Lung (tissue), 12 donors: ENCODE measurements around the gene ZNF780B. TPM values are rescaled to one million over a fixed set of nuclear protein-coding genes. Genes with fewer than 3 reads are reported as not detected.

Source experiments
- ATAC-seq: fragments of 200-7000 bp; cut with Tn5 transposase; one replicate; pipeline ENCODE4 v1.9.1; 2020; ENCODE audit warnings: moderate number of reproducible peaks; ENCODE audit not compliant: insufficient read depth, low FRiP score
- DNase-seq, 3 donors: peaks; one replicate each; pipeline ENCODE4 v3.0.0-alpha.2; 2013 to 2017
- H3K27ac ChIP-seq, 2 donors: one replicate each; pipeline ENCODE4 v1.5.1; 2013; ENCODE audit warnings: mild to moderate bottlenecking in 2 of 2, moderate library complexity in 2 of 2, control low read depth in 1 of 2, inconsistent platforms in 1 of 2, low read depth in 1 of 2, low read length in 1 of 2
- H3K27me3 ChIP-seq, 3 donors: one replicate each; pipeline ENCODE4 v1.5.1; 2013; ENCODE audit warnings: low read length in 2 of 3; ENCODE audit not compliant: control insufficient read depth in 3 of 3, insufficient read depth in 3 of 3
- H3K36me3 ChIP-seq, 4 donors: one replicate each; pipeline ENCODE4 v1.5.1; 2013; ENCODE audit warnings: low read length in 4 of 4, mild to moderate bottlenecking in 1 of 4, moderate library complexity in 1 of 4; ENCODE audit not compliant: control insufficient read depth in 4 of 4, insufficient read depth in 4 of 4
- H3K4me1 ChIP-seq, 5 donors: one replicate each; pipeline ENCODE4 v1.5.1; 2013; ENCODE audit warnings: low read length in 5 of 5, mild to moderate bottlenecking in 2 of 5, moderate library complexity in 1 of 5; ENCODE audit not compliant: control insufficient read depth in 5 of 5, insufficient read depth in 5 of 5
- H3K4me3 ChIP-seq: one replicate; pipeline ENCODE4 v1.5.1; 2013; ENCODE audit warnings: mild to moderate bottlenecking, control low read depth, moderate library complexity
- H3K9ac ChIP-seq, 2 donors: one replicate each; pipeline ENCODE4 v1.5.1; 2013; ENCODE audit warnings: low read length in 2 of 2, control low read depth in 1 of 2; ENCODE audit not compliant: insufficient read depth in 1 of 2
- H3K9me3 ChIP-seq, 4 donors: one replicate each; pipeline ENCODE4 v1.5.1; 2013; ENCODE audit warnings: low read length in 3 of 4, mild to moderate bottlenecking in 1 of 4, moderate library complexity in 1 of 4; ENCODE audit not compliant: control insufficient read depth in 4 of 4, insufficient read depth in 3 of 4
- WGBS, 2 donors: extraction: QIAGEN DNeasy Blood & Tissue Kit; methylation state at CpG; one replicate each; pipeline ENCODE4 v1.1.7; 2013; 5-methylcytosine and 5-hydroxymethylcytosine counted together
- polyA plus RNA-seq, 2 donors: library from polyadenylated mRNA; stranded (reverse); fragments of 200-250 nt; gene quantifications; one replicate each; pipeline ENCODE4 v1.2.1, GENCODE V29; 2013
- total RNA-seq, 2 donors: library from RNA; depleted of rRNA in 1 of 2; stranded (reverse); fragments of >200 nt in 1 of 2; gene quantifications; one replicate each; pipeline ENCODE4 v1.2.1, GENCODE V29; 2014 to 2021
- TF ChIP-seq, protein P1 (sequence below): IDR thresholded peaks from 2 replicates; pipeline ENCODE4 v1.5.1; 2012; ENCODE audit warnings: mild to moderate bottlenecking; ENCODE audit errors: control extremely low read depth, extremely low read depth
- donor health status: control.
- donor health status: control.
- donor health status: Bipolar disorder and iron deficiency.
- donor health status: healthy.
- donor health status: DM: yes; HTN: yes; CAD: no.

Gene ZNF780B
- total and polyA plus RNA-seq, 4 donors = 4.7 to 39.8 (median 16.3) TPM

GRCh38 chr19:40101813-40102212 lies 45.8 kb upstream of the ZNF780B start:
- H3K4me3 ChIP-seq = no peak overlapping the region
- 85 to 92% methylated on average over 1 of the region's 1 CpG for WGBS, 2 donors
- ATAC-seq = no peak

DNA sequence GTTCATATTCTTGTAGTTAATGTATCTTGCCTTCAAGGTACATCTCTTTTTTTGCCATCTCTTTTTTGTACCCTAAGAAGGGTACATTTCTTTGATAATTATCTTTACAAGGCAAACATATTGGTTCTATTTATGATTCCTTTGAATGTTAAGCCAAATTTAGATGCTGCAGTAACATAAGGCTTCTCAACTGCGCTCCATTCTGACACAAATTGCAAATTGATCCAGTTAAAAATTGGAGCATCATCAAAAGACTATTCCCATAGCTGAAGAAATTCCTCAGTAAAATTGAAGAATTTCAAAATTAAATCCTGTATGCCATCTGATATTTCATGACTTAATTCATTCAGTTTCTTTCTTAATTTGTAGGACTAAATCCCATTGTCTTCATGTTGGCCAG lies 37.4 kb upstream of the ZNF780B start:
- Histone ChIP-seq H3K4me1 (peaks cover 2 to 11% (median 5%) of the 10 kb centered on the region in 5 donors), H3K36me3 (no peaks in the 10 kb centered on the region), H3K27me3 (no peaks in the 10 kb centered on the region), H3K9ac (no peak overlapping the region), H3K4me3 (no peak overlapping the region), H3K9me3 (no peaks in the 10 kb centered on the region), H3K27ac (no peak overlapping the region)
- no peak for DNase-seq
- 95 to 98% methylated on average over 1 of the region's 1 CpG for WGBS, 2 donors
- TF ChIP-seq, protein P1, sequence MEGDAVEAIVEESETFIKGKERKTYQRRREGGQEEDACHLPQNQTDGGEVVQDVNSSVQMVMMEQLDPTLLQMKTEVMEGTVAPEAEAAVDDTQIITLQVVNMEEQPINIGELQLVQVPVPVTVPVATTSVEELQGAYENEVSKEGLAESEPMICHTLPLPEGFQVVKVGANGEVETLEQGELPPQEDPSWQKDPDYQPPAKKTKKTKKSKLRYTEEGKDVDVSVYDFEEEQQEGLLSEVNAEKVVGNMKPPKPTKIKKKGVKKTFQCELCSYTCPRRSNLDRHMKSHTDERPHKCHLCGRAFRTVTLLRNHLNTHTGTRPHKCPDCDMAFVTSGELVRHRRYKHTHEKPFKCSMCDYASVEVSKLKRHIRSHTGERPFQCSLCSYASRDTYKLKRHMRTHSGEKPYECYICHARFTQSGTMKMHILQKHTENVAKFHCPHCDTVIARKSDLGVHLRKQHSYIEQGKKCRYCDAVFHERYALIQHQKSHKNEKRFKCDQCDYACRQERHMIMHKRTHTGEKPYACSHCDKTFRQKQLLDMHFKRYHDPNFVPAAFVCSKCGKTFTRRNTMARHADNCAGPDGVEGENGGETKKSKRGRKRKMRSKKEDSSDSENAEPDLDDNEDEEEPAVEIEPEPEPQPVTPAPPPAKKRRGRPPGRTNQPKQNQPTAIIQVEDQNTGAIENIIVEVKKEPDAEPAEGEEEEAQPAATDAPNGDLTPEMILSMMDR = no peak
- ATAC-seq = no peak

More at GRCh38 chr19:40101813-40102212, 45.8 kb upstream of the ZNF780B start:
- TF ChIP-seq, protein P1 = no peak
- Histone ChIP-seq H3K36me3 (no peaks in the 10 kb centered on the region), H3K4me1 (no peaks in the 10 kb centered on the region), H3K27me3 (no peaks in the 10 kb centered on the region), H3K9me3 (peaks cover 0 to 1% (median 0%) of the 10 kb centered on the region in 4 donors), H3K27ac (no peak overlapping the region), H3K9ac (no peak overlapping the region)
- DNase-seq = no peak

GRCh38 chr19:40091205-40092129 lies 35.4 kb upstream of the ZNF780B start:
- TF ChIP-seq, protein P1 = no peak
- 41 to 45% methylated on average over 10 of the region's 10 CpGs for WGBS, 2 donors
- no peaks in the 10 kb centered on the region for H3K36me3 ChIP-seq
- H3K4me3 ChIP-seq = no peak overlapping the region
- DNase-seq (peak in 1 of 3 donors; percentile 16), ATAC-seq (no peak)
- H3K4me1 ChIP-seq = peaks cover 2 to 11% (median 5%) of the 10 kb centered on the region in 5 donors
- H3K27me3 ChIP-seq = no peaks in the 10 kb centered on the region
- no peaks in the 10 kb centered on the region for H3K9me3 ChIP-seq
- peak overlapping the region; percentile 50 to 92 for H3K9ac ChIP-seq
- H3K27ac ChIP-seq = peak overlapping the region; percentile 92 to 96
